ENCODE results near the gene IQSEC1. TPM values are rescaled to one million over a fixed set of nuclear protein-coding genes. Genes with fewer than 3 reads are reported as not detected.

IQSEC1 gene
- polyA plus RNA-seq, 2 of the 4 experiments (the other 2 are of a cell fraction), result 3.7 to 10.7 TPM

GRCh38 chr3:13075986-13076654, 2.9 kb upstream of the IQSEC1 start:
- Histone ChIP-seq H3K27ac (no peak overlapping the region), H3K4me3 (no peak overlapping the region), H3K4me1 (no peaks in the 10 kb centered on the region), H3K9me3 (no peaks in the 10 kb centered on the region), H3K4me2 (no peak overlapping the region)
- ChIA-PET CTCF (interaction anchor here (0.6 to 0.8 kb wide), 3 partner anchors 11 to 247 kb away, joined by 3 to 4 read pairs (median 3); no protein-coding TSS in a partner anchor), POLR2A (no interaction called here)
- TF ChIP-seq POLR2AphosphoS2 (conservative IDR thresholded peaks at IDR 0.05; ENCODE audit: low read length) (no peak), HDAC2 (IDR thresholded peaks at IDR 0.05) (no peak), ZFP36 (IDR thresholded peaks at IDR 0.05; ENCODE audit: borderline replicate concordance, partially characterized antibody) (no peak), EP300 (IDR thresholded peaks at IDR 0.05) (no peak)
- DNase-seq (ENCODE audit: low read depth in 1 of 2, low spot score in 1 of 2) (no peak), FAIRE-seq (no peak), ATAC-seq (no peak)
- WGBS (ENCODE audit: missing lambda C conversion rate), result 37% methylated on average over 9 of the region's 9 CpGs

GRCh38 chr3:13075318-13075717, 2.1 kb upstream of the IQSEC1 start:
- no peak for TF ChIP-seq ZSCAN20 (CRISPR knock-in tag; IDR thresholded peaks at IDR 0.05)
- TF ChIP-seq ZNF302 (CRISPR knock-in tag; IDR thresholded peaks at IDR 0.05), result no peak
- no peak for TF ChIP-seq BHLHE40 (IDR thresholded peaks at IDR 0.05; ENCODE audit: low read depth, low read length)
- Histone ChIP-seq H3K27ac (no peak overlapping the region), H3K9me3 (no peaks in the 10 kb centered on the region), H3K4me3 (no peak overlapping the region), H3K4me1 (no peaks in the 10 kb centered on the region), H3K4me2 (no peak overlapping the region)
- FAIRE-seq (no peak), ATAC-seq (no peak), DNase-seq (ENCODE audit: low read depth in 1 of 2, low spot score in 1 of 2) (no peak)
- CTCF ChIA-PET, result interaction anchor here (0.8 kb wide), 1 partner anchor 11 kb away, joined by 3 read pairs; no protein-coding TSS in a partner anchor
- POLR2A ChIA-PET, result no interaction called here
- 70% methylated on average over 7 of the region's 7 CpGs for WGBS (ENCODE audit: missing lambda C conversion rate)

GRCh38 chr3:13074006-13074375, 762 bp upstream of the IQSEC1 start:
- no peaks in the 10 kb centered on the region for H3K9me3 ChIP-seq
- no peak overlapping the region for H3K27ac ChIP-seq
- ChIA-PET CTCF (interaction anchor here (1.3 to 1.8 kb wide), 2 partner anchors 18 to 68 kb away, joined by 3 to 8 read pairs; no protein-coding TSS in a partner anchor), POLR2A (no interaction called here)
- no peaks in the 10 kb centered on the region for H3K4me1 ChIP-seq
- no peak overlapping the region for H3K4me3 ChIP-seq
- FAIRE-seq, result no peak
- TF ChIP-seq NR3C1 (IDR thresholded peaks at IDR 0.05) (no peak), HDAC2 (IDR thresholded peaks at IDR 0.05) (no peak), ZFP36 (IDR thresholded peaks at IDR 0.05; ENCODE audit: borderline replicate concordance, partially characterized antibody) (no peak), BCL3 (IDR thresholded peaks at IDR 0.05) (no peak), E2F6 (IDR thresholded peaks at IDR 0.05; ENCODE audit: borderline replicate concordance, low read depth) (no peak), RAD21 (conservative IDR thresholded peaks at IDR 0.05 in 1 of 2, IDR thresholded peaks at IDR 0.05 in 1 of 2) (no peak), KDM1A (IDR thresholded peaks at IDR 0.05; ENCODE audit: low read depth) (no peak), HOXB13 (CRISPR knock-in tag; IDR thresholded peaks at IDR 0.05; ENCODE audit: low read depth) (no peak), FOSL2 (IDR thresholded peaks at IDR 0.05) (no peak), FOSL2 (CRISPR knock-in tag; IDR thresholded peaks at IDR 0.05) (no peak), JUNB (IDR thresholded peaks at IDR 0.05) (no peak), TFCP2L1 (CRISPR knock-in tag; IDR thresholded peaks at IDR 0.05) (no peak), FOXS1 (CRISPR knock-in tag; IDR thresholded peaks at IDR 0.05) (no peak), POLR2A (IDR thresholded peaks at IDR 0.05; ENCODE audit: low read length) (no peak), ESRRA (IDR thresholded peaks at IDR 0.05; ENCODE audit: borderline replicate concordance, low read length) (no peak), MAFK (IDR thresholded peaks at IDR 0.05; ENCODE audit: partially characterized antibody) (no peak), HES2 (IDR thresholded peaks at IDR 0.05) (no peak)
- ATAC-seq, result no peak
- no peak for DNase-seq (ENCODE audit: low read depth in 1 of 2, low spot score in 1 of 2)
- 75% methylated on average over 13 of the region's 13 CpGs for WGBS (ENCODE audit: missing lambda C conversion rate)
- H3K4me2 ChIP-seq, result no peak overlapping the region

Data from A549 (cell line).